Measurements from ENCODE around the gene POLN.

Gene POLN

DNA sequence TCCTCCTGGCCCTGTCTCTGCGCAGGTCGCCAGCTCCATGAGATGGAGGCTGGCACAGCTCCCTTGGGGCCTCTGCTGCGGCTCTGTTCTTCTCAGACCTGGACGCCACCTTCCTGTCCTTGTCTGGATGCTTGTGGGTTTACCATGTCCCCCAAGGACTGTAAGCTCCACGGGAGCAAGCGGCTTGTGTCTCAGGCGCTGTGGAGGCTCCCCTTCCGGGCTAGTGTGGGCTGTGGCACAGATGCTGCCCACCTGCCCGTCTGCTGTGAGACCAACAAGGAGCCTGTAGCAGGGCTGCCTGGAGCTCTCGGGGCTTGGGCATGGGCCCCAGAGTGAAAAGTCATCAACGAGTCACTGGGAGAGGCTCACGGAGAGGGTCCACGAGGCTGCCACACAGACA is 157.6 kb downstream of the POLN start:
- in situ Hi-C loops (cut with MboI; ENCODE audit: low sequenced_read_pairs, unreplicated experiment), result no loop called here
- TF ChIP-seq, protein P1, sequence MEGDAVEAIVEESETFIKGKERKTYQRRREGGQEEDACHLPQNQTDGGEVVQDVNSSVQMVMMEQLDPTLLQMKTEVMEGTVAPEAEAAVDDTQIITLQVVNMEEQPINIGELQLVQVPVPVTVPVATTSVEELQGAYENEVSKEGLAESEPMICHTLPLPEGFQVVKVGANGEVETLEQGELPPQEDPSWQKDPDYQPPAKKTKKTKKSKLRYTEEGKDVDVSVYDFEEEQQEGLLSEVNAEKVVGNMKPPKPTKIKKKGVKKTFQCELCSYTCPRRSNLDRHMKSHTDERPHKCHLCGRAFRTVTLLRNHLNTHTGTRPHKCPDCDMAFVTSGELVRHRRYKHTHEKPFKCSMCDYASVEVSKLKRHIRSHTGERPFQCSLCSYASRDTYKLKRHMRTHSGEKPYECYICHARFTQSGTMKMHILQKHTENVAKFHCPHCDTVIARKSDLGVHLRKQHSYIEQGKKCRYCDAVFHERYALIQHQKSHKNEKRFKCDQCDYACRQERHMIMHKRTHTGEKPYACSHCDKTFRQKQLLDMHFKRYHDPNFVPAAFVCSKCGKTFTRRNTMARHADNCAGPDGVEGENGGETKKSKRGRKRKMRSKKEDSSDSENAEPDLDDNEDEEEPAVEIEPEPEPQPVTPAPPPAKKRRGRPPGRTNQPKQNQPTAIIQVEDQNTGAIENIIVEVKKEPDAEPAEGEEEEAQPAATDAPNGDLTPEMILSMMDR (IDR thresholded peaks at IDR 0.05; ENCODE audit: borderline replicate concordance, control extremely low read depth, extremely low read depth, insufficient read depth, missing control alignments), result no peak
- no peak for DNase-seq (ENCODE audit: low spot score)

DNA sequence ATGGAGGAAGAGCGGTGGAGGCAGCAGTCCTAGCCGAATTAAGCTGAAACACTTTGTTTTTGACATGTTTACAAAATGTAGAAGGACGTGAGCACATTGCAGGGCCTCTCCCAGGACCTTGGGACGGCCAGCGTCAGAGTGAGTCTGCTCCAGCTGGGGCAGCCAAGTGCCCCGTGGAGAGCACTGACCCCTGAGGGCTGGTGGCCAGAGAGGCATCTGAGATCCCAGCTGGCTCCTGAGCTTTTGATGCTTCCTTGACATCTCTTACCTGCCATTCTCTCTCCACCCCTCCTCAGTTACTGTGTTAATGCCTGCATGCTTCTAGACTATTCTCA is 158.1 kb downstream of the POLN start:
- in situ Hi-C loops (cut with MboI; ENCODE audit: low sequenced_read_pairs, unreplicated experiment), result no loop called here
- no peak for DNase-seq (ENCODE audit: low spot score)
- TF ChIP-seq, protein P1 (IDR thresholded peaks at IDR 0.05; ENCODE audit: borderline replicate concordance, control extremely low read depth, extremely low read depth, insufficient read depth, missing control alignments), result no peak

DNA sequence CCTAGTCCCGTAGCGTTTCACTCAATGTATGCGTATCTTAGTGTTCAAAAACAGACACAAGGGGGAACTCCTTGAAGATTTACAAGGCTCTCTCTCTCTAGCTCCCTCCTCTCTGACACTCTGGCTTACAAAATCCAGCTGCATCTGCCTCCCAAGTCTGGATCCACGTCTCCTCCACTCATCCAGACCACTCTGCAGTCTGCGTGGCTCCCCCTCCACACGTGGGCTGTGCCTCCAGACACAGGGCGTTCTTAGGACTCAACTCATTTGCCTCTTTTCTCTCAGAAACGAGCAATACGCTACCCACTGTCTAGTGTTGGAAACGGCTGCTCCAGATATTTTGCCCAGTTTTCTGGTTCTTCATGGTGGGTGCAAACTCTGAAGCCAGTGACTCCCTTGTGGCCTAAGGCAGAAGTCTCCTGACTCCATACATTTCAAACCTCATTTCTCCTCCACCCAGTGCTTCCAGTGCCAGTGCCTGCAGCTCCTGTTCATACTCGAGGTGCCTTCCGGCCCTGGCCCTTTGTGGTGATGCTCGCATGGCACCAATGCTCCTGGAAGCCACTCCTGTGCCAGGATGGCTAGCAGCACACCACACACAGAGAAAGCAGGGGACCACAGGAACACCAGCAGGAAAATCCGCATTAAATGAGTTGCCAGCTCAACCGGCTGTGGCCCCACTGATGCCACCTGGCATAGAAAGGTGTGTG is 158.7 kb downstream of the POLN start:
- TF ChIP-seq, protein P1 (IDR thresholded peaks at IDR 0.05; ENCODE audit: borderline replicate concordance, control extremely low read depth, extremely low read depth, insufficient read depth, missing control alignments), result no peak
- no peak for DNase-seq (ENCODE audit: low spot score)
- in situ Hi-C loops (cut with MboI; ENCODE audit: low sequenced_read_pairs, unreplicated experiment), result no loop called here

DNA sequence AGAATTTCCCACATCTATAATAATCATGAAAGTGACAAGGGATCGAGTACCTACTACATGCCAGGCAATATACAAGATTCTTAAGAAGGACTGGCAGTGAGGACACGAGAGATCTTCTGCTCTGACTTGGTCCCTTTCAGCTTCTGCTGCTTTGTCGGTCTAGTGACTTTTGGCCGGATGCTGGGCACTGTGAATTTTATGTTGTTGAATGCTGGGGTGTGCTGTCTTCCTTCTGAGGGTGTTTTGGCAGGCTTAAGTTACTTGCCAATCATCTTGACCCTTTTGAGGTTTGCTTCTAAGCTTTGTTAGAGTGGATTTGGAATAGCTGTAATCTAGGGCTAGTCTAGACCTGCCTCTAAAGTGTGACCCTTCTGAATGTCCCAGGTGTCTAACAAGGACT is 159.3 kb downstream of the POLN start:
- no peak for DNase-seq (ENCODE audit: low spot score)
- TF ChIP-seq, protein P1 (IDR thresholded peaks at IDR 0.05; ENCODE audit: borderline replicate concordance, control extremely low read depth, extremely low read depth, insufficient read depth, missing control alignments), result no peak
- in situ Hi-C loops (cut with MboI; ENCODE audit: low sequenced_read_pairs, unreplicated experiment), result no loop called here

DNA sequence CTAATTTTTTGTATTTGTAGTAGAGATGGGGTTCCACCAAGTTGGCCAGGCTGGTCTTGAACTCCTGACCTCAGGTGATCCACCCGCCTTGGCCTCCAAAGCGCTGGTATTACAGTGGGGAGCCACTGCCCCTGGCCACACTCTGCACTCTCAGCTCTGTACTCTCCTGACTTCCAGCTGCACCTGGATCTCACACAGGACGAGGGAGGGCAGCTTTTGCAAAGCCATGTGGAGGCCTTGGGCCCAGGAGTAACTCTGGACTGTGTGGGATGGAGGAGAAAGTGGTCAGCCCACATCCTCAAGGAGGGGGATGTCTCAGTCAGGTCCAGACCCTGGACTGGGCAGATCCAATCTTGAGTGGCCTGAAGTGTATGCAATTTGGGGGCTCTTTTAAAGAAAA is 159.8 kb downstream of the POLN start:
- in situ Hi-C loops (cut with MboI; ENCODE audit: low sequenced_read_pairs, unreplicated experiment), result no loop called here
- TF ChIP-seq, protein P1 (IDR thresholded peaks at IDR 0.05; ENCODE audit: borderline replicate concordance, control extremely low read depth, extremely low read depth, insufficient read depth, missing control alignments), result no peak
- peak; percentile 18 for DNase-seq (ENCODE audit: low spot score)

DNA sequence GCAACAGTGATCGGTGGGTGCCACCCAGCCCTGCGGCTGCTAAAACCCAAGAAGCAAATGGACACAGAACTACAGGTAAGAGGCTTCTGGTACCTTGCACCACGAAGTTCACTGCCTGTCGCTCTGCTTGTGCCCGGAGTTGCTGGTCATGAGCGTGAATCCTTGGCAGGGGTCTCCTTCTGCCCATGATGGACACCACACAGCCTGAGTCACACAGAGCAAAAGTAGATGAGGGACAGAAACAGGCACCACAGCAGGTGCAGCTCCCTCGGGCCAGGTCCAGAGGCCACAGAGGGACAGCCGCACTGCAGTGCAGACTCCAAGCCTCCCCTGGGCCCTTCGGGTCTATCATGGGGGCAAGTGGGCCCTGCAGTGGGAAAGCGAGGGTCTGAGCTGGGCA is 160.4 kb downstream of the POLN start:
- TF ChIP-seq, protein P1 (IDR thresholded peaks at IDR 0.05; ENCODE audit: borderline replicate concordance, control extremely low read depth, extremely low read depth, insufficient read depth, missing control alignments), result no peak
- no peak for DNase-seq (ENCODE audit: low spot score)
- in situ Hi-C loops (cut with MboI; ENCODE audit: low sequenced_read_pairs, unreplicated experiment), result no loop called here

All from GM13976 (cell line).